ENCODE results near the gene ARHGAP40. TPM values are rescaled to one million over a fixed set of nuclear protein-coding genes. Genes with fewer than 3 reads are reported as not detected.
A peak's percentile ranks its signal among the peaks of the same experiment; 100 is the strongest.

Gene ARHGAP40
- total RNA-seq, 2 donors from 2014 or later = not detected

GRCh38 chr20:38616457-38616856, 14.8 kb downstream of the ARHGAP40 start:
- H3K27ac Mint-ChIP-seq = no peak overlapping the region
- DNase-seq (ENCODE audit: low spot score) = no peak

GRCh38 chr20:38617011-38617829, 15.6 kb downstream of the ARHGAP40 start:
- no peaks in the 10 kb centered on the region for H3K36me3 Mint-ChIP-seq
- no peak overlapping the region for H3K4me3 Mint-ChIP-seq
- peaks cover 15 to 32% of the 10 kb centered on the region in 2 donors for H3K27me3 Mint-ChIP-seq
- ATAC-seq (no peak), DNase-seq (ENCODE audit: low spot score) (peak; percentile 32)
- no peaks in the 10 kb centered on the region for H3K4me1 Mint-ChIP-seq (ENCODE audit: low read depth in 2 of 2)
- H3K9me3 Mint-ChIP-seq = no peaks in the 10 kb centered on the region
- H3K27ac Mint-ChIP-seq = no peak overlapping the region

More at GRCh38 chr20:38616457-38616856, 14.8 kb downstream of the ARHGAP40 start:
- Mint-ChIP-seq H3K9me3 (no peaks in the 10 kb centered on the region), H3K36me3 (no peaks in the 10 kb centered on the region), H3K4me3 (no peak overlapping the region), H3K27me3 (peaks cover 14 to 30% of the 10 kb centered on the region in 2 donors), H3K4me1 (ENCODE audit: low read depth in 2 of 2) (no peaks in the 10 kb centered on the region)
- no peak for ATAC-seq

DNA sequence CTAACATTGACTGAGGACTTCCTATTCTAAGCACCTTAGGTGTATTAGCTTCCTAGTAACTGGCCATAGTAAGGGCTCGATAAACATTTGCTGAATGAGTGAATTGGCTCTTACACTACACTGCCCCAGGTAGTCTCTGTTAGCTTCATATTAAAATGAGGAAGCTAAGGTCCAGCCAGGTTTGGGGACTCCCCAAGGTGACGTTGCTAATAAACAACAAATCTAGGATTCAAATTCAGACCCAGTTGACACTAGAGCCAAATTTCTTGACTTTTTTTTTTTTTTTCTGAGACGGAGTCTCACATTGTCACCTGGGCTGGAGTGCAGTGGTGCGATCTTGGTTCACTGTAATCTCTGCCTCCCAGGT, 16.2 kb downstream of the ARHGAP40 start:
- H3K27me3 Mint-ChIP-seq = peaks cover 15 to 32% of the 10 kb centered on the region in 2 donors
- ATAC-seq (no peak), DNase-seq (ENCODE audit: low spot score) (no peak)
- no peak overlapping the region for H3K4me3 Mint-ChIP-seq
- H3K9me3 Mint-ChIP-seq = no peaks in the 10 kb centered on the region
- H3K27ac Mint-ChIP-seq = no peak overlapping the region
- H3K36me3 Mint-ChIP-seq = no peaks in the 10 kb centered on the region
- no peaks in the 10 kb centered on the region for H3K4me1 Mint-ChIP-seq (ENCODE audit: low read depth in 2 of 2)

DNA sequence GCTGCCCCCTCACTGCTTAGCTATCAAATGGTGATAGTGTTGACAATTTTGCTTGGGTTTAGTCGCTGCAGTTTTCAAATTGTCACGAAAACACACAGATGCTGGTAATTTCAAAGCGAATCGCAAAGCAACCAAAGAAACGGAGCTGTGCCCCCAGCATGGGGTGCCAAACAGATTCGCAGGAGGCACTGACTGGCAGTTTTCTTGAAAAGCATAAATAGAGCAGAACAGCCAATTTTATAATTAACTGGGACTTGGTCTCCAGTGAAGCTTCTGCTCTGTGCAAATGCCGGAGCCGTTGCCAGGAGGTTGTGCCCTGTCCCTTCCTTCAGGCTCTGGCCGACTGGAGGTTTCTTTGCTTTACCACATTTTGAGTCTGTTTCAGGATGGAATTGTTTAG, 18.8 kb downstream of the ARHGAP40 start:
- Mint-ChIP-seq H3K36me3 (no peaks in the 10 kb centered on the region), H3K27ac (no peak overlapping the region), H3K27me3 (peaks cover 15 to 32% of the 10 kb centered on the region in 2 donors), H3K9me3 (no peaks in the 10 kb centered on the region), H3K4me1 (ENCODE audit: low read depth in 2 of 2) (no peaks in the 10 kb centered on the region), H3K4me3 (no peak overlapping the region)
- ATAC-seq (no peak), DNase-seq (ENCODE audit: low spot score) (peak; percentile 10)

DNA sequence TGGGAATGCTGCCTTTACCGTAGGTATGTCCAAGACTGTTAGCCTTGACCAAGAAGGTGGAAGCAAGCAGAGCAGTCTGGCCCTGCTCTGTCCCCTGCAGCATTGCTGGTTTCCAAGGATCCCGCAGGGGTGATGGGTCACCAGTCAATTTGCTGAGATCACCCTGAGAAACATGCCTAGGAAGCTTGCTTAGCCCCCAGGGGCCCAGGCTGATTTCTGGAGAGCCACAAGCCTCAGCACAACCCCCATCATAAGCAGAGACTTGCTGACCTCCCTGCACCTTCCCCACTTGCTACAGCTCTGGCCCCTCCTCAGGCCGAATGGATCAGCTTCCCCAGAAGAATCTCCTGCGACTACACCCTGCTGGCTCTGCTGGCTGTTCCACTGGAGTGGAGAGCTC, 21.5 kb downstream of the ARHGAP40 start:
- ATAC-seq = no peak
- H3K4me3 Mint-ChIP-seq = no peak overlapping the region
- no peak overlapping the region for H3K27ac Mint-ChIP-seq
- no peak for DNase-seq (ENCODE audit: low spot score)
- no peaks in the 10 kb centered on the region for H3K4me1 Mint-ChIP-seq (ENCODE audit: low read depth in 2 of 2)
- H3K36me3 Mint-ChIP-seq = no peaks in the 10 kb centered on the region
- H3K9me3 Mint-ChIP-seq = no peaks in the 10 kb centered on the region
- H3K27me3 Mint-ChIP-seq = peaks cover 12 to 32% of the 10 kb centered on the region in 2 donors

DNA sequence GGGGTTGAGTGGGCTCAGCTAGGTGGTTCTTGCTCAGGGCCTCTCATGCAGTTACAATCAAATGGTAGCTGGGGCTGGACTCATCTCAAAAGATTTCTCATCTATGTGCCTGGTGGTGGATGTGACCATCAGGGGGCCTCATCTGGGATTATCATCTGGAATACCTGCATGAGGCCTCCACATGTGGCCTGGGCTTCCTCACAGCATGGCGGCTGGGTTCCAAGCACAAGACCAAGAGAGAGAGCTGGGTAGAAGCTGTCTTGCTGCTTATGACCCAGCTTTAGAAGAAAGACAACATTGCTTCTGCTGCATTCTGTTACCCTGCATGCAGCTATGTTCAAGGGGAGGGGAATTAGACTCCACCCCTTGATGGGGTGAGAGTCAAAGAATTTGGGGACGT, 22.5 kb downstream of the ARHGAP40 start:
- no peaks in the 10 kb centered on the region for H3K36me3 Mint-ChIP-seq
- H3K9me3 Mint-ChIP-seq = no peaks in the 10 kb centered on the region
- DNase-seq (ENCODE audit: low spot score) (no peak), ATAC-seq (no peak)
- peaks cover 8 to 25% of the 10 kb centered on the region in 2 donors for H3K27me3 Mint-ChIP-seq
- H3K4me3 Mint-ChIP-seq = no peak overlapping the region
- H3K27ac Mint-ChIP-seq = no peak overlapping the region
- H3K4me1 Mint-ChIP-seq (ENCODE audit: low read depth in 2 of 2) = no peaks in the 10 kb centered on the region

DNA sequence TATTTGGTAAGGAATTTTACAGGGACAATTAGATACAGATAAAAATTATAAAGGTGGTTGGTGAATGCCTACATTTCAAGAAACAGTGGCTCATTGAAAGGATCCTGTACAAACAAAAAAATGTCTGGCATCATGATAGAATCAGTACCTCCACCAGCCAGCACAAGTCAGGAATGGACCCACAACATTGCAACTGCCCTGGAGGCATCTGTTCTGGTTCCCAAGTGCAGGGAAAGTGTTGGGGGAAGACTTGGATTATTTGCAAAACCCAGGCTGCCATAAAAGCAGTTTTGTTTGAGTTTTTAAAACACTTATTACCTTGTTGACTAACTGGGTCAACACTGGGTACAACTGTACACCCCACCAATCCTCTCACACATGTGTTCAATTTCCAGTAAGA, 24.3 kb downstream of the ARHGAP40 start:
- Mint-ChIP-seq H3K9me3 (no peaks in the 10 kb centered on the region), H3K36me3 (no peaks in the 10 kb centered on the region), H3K4me1 (ENCODE audit: low read depth in 2 of 2) (no peaks in the 10 kb centered on the region), H3K4me3 (no peak overlapping the region), H3K27ac (no peak overlapping the region), H3K27me3 (peaks cover 5 to 15% of the 10 kb centered on the region in 2 donors)
- ATAC-seq (no peak), DNase-seq (ENCODE audit: low spot score) (no peak)

GRCh38 chr20:38626921-38627659, 25.5 kb downstream of the ARHGAP40 start:
- Mint-ChIP-seq H3K27me3 (peaks cover 3 to 8% of the 10 kb centered on the region in 2 donors), H3K27ac (no peak overlapping the region), H3K4me1 (ENCODE audit: low read depth in 2 of 2) (no peaks in the 10 kb centered on the region), H3K36me3 (no peaks in the 10 kb centered on the region), H3K4me3 (no peak overlapping the region), H3K9me3 (no peaks in the 10 kb centered on the region)
- ATAC-seq (peak in 1 of 2 donors; percentile 34), DNase-seq (ENCODE audit: low spot score) (peak; percentile 45)

DNA sequence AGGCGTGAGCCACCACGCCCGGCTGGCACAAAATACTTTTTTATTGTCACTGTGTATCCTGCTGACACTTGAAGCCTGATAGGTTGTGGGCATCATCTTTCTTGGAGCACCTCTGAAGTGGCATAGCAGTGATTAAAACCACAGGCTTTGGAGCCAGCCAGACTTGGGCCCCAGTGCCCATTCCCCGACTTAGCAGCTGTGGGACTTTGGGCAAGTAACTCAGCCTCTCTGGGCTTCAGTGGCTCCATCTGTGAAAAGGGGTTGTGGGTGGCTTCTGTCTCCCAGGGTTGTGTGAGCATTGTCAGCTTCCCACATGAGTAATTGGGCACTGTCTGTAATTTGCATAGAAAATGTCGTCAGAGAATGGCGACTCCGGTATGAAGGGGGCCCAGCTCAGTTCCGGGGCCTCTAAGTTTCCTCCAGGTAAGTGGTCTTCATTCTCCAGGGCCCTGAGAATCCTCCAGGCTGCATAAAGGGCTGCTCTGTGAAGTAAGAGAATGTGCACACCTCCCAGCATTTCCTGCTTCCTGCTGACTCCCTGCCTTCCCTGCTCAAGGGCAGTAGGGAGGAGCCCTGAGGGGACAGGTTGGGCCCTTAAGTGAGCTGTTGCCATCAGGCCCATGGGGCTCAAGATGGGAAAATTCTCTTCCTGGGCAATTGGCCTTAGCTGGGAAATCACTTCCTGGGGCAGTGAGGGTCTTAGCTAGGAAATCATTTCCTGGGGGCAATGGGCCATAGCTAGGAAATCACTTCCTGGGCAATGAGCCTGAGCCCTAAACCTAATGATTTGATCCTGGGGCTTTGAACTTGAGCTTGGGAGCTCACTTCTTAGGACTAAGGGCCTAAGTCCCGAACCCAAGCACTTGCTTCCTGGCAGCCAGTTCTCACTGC, 27.2 kb downstream of the ARHGAP40 start:
- H3K27me3 Mint-ChIP-seq = peaks cover 7 to 8% of the 10 kb centered on the region in 2 donors
- no peaks in the 10 kb centered on the region for H3K36me3 Mint-ChIP-seq
- H3K27ac Mint-ChIP-seq = no peak overlapping the region
- DNase-seq (ENCODE audit: low spot score) (no peak), ATAC-seq (no peak)
- no peak overlapping the region for H3K4me3 Mint-ChIP-seq
- peaks cover 0 to 4% of the 10 kb centered on the region in 2 donors for H3K4me1 Mint-ChIP-seq (ENCODE audit: low read depth in 2 of 2)
- H3K9me3 Mint-ChIP-seq = no peaks in the 10 kb centered on the region

- H3K36me3 Mint-ChIP-seq = no peaks in the 10 kb centered on the region
- DNase-seq (ENCODE audit: low spot score) (no peak), ATAC-seq (no peak)
- no peaks in the 10 kb centered on the region for H3K9me3 Mint-ChIP-seq
- no peak overlapping the region for H3K4me3 Mint-ChIP-seq
- H3K27me3 Mint-ChIP-seq = peaks cover 8% of the 10 kb centered on the region in 2 donors
- no peak overlapping the region for H3K27ac Mint-ChIP-seq
- H3K4me1 Mint-ChIP-seq (ENCODE audit: low read depth in 2 of 2) = peaks cover 0 to 4% of the 10 kb centered on the region in 2 donors
Measured at GRCh38 chr20:38629979-38630378, 28.4 kb downstream of the ARHGAP40 start.

DNA sequence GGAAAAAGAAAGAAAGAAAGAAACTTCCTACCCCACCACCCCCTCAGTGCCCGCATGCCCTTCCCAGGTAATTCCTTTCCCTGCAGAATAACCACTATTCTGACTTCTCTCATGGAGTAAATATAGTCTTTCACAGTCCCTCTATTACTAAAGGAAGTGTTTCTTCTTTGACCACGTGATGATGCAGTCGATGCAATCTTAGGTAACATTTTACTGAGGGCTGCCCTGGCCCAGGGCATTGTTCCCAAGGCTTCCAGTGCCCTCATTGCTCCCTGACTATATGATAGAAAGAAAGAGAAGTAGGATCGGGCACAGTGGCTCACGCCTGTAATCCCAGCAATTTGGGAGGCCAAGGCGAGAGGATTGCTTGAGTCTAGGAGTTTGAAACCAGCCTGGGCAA, 29.1 kb downstream of the ARHGAP40 start:
- DNase-seq (ENCODE audit: low spot score) (no peak), ATAC-seq (no peak)
- Mint-ChIP-seq H3K27me3 (peaks cover 8 to 9% of the 10 kb centered on the region in 2 donors), H3K4me1 (ENCODE audit: low read depth in 2 of 2) (peaks cover 0 to 4% of the 10 kb centered on the region in 2 donors), H3K4me3 (no peak overlapping the region), H3K36me3 (no peaks in the 10 kb centered on the region), H3K27ac (no peak overlapping the region), H3K9me3 (no peaks in the 10 kb centered on the region)

- H3K27ac Mint-ChIP-seq = no peak overlapping the region
- no peaks in the 10 kb centered on the region for H3K9me3 Mint-ChIP-seq
- H3K27me3 Mint-ChIP-seq = peaks cover 8 to 11% of the 10 kb centered on the region in 2 donors
- no peak for DNase-seq (ENCODE audit: low spot score)
- ATAC-seq = no peak
- no peaks in the 10 kb centered on the region for H3K36me3 Mint-ChIP-seq
- no peak overlapping the region for H3K4me3 Mint-ChIP-seq
- peaks cover 0 to 4% of the 10 kb centered on the region in 2 donors for H3K4me1 Mint-ChIP-seq (ENCODE audit: low read depth in 2 of 2)
Measured at GRCh38 chr20:38631155-38632022, 29.8 kb downstream of the ARHGAP40 start.

Data from natural killer cell treated with Interleukin-12 subunit alpha and Interleukin-12 subunit beta and Interleukin-15 and Interleukin-18, amount 100 ng/mL, for 72 hours (primary cell).